OCI-LY1 (cell line): ENCODE measurements around the gene CELF2.

Experiments used
- H2AFZ ChIP-seq: fragments of 200-600 bp; sonication (generic), shearing (Covaris generic); 2 replicates; pipeline ENCODE4 v1.6.0; 2014; ENCODE audit warnings: antibody characterized with exemption, mild to moderate bottlenecking, low read length
- H3F3A ChIP-seq: fragments of 200-600 bp; sonication (generic), shearing (Covaris generic); 2 replicates; pipeline ENCODE4 v1.6.0; 2014; ENCODE audit warnings: mild to moderate bottlenecking, antibody characterized with exemption, low read length, moderate library complexity; ENCODE audit not compliant: insufficient read depth
- H3K27ac ChIP-seq: fragments of 200-600 bp; sonication (generic); 2 replicates; pipeline ENCODE4 v1.5.1; 2014; ENCODE audit warnings: low read length, mixed run types, mild to moderate bottlenecking, low read depth; ENCODE audit not compliant: poor library complexity, severe bottlenecking
- H3K27me3 ChIP-seq: fragments of 200-600 bp; sonication (generic); 2 replicates; pipeline ENCODE4 v1.6.0; 2014; ENCODE audit warnings: antibody characterized with exemption, mild to moderate bottlenecking, low read length, moderate library complexity; ENCODE audit not compliant: insufficient read depth
- H3K36me3 ChIP-seq: fragments of 200-600 bp; sonication (generic); 2 replicates; pipeline ENCODE4 v1.6.1; 2014; ENCODE audit warnings: mild to moderate bottlenecking, antibody characterized with exemption, low read length, moderate library complexity, mixed read lengths; ENCODE audit not compliant: insufficient read depth
- H3K4me1 ChIP-seq: fragments of 200-600 bp; sonication (generic); 2 replicates; pipeline ENCODE4 v1.5.1; 2014; ENCODE audit warnings: mild to moderate bottlenecking, low read length, moderate library complexity; ENCODE audit not compliant: insufficient read depth, severe bottlenecking
- H3K4me2 ChIP-seq: fragments of 200-600 bp; sonication (generic), shearing (Covaris generic); 2 replicates; pipeline ENCODE4 v1.6.1; 2014; ENCODE audit warnings: low read length
- H3K4me3 ChIP-seq: fragments of 200-600 bp; sonication (generic); 2 replicates; pipeline ENCODE4 v1.5.1; 2014; ENCODE audit warnings: low read length, low read depth, mild to moderate bottlenecking, mixed read lengths; ENCODE audit not compliant: poor library complexity, severe bottlenecking
- H3K79me2 ChIP-seq: fragments of 200-600 bp; shearing (Covaris generic); 2 replicates; pipeline ENCODE4 v1.6.1; 2016; ENCODE audit warnings: mixed run types, low read length, mixed read lengths; ENCODE audit not compliant: insufficient read depth
- H3K9ac ChIP-seq: fragments of 200-600 bp; sonication (generic), shearing (Covaris generic); 2 replicates; pipeline ENCODE4 v1.6.1; 2014; ENCODE audit warnings: mild to moderate bottlenecking, low read length, mixed read lengths
- H3K9me2 ChIP-seq: fragments of 200-600 bp; sonication (generic), shearing (Covaris generic); 2 replicates; pipeline ENCODE4 v1.6.1; 2014; ENCODE audit warnings: low read depth, mild to moderate bottlenecking, low read length, mixed read lengths
- H3K9me3 ChIP-seq: fragments of 200-600 bp; shearing (Covaris generic); 2 replicates; pipeline ENCODE4 v1.6.1; 2014; ENCODE audit warnings: low read length, mixed read lengths
- H4K20me1 ChIP-seq: fragments of 200-600 bp; sonication (generic), shearing (Covaris generic); 2 replicates; pipeline ENCODE4 v1.6.0; 2016; ENCODE audit warnings: mild to moderate bottlenecking, low read length; ENCODE audit not compliant: insufficient read depth
- EZH2 ChIP-seq: fragments of 200-600 bp; sonication (generic), shearing (Covaris generic); IDR thresholded peaks from 2 replicates; pipeline ENCODE4 v1.8.0; 2017; ENCODE audit warnings: borderline replicate concordance, mixed run types, mild to moderate bottlenecking, antibody characterized with exemption, low read length, moderate library complexity, mixed read lengths
- TF ChIP-seq, protein P1 (sequence below): fragments of 200-600 bp; sonication (generic), shearing (Covaris generic); IDR thresholded peaks from 2 replicates; pipeline ENCODE4 v1.5.1; 2017; ENCODE audit warnings: mild to moderate bottlenecking, antibody characterized with exemption, low read length, moderate library complexity, mixed read lengths

Gene CELF2

DNA sequence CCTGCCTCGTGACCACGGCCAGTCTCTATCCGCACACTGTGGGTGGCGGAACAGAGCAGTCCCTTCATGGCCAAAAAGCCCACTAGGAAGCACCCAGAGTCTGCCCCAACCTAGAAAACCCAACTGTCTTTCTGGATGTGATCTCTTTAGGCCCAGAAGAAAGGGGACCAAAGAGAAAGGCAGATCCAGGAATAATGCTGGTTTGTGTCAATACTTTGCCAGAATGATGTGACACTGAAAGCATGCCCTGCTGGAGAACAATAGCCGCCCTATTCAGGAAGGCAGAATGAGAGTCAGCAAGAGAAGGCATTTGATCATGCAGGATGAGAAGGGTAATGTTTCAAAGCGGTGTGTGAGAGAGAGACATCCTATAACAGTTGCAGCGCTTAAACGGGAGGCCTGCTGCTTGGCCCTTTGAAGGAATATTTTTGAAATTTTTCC is 319.1 kb downstream of the CELF2 start:
- Histone ChIP-seq H3K79me2 (no peaks in the 10 kb centered on the region), H3K27me3 (no peaks in the 10 kb centered on the region), H3F3A (no peaks in the 10 kb centered on the region), H4K20me1 (no peaks in the 10 kb centered on the region), H2AFZ (no peak overlapping the region), H3K9ac (no peak overlapping the region), H3K27ac (no peak overlapping the region), H3K4me3 (no peak overlapping the region), H3K4me2 (no peak overlapping the region), H3K9me2 (no peaks in the 10 kb centered on the region), H3K36me3 (no peaks in the 10 kb centered on the region), H3K9me3 (no peaks in the 10 kb centered on the region), H3K4me1 (no peaks in the 10 kb centered on the region)
- TF ChIP-seq EZH2 = no peak
- TF ChIP-seq, protein P1, sequence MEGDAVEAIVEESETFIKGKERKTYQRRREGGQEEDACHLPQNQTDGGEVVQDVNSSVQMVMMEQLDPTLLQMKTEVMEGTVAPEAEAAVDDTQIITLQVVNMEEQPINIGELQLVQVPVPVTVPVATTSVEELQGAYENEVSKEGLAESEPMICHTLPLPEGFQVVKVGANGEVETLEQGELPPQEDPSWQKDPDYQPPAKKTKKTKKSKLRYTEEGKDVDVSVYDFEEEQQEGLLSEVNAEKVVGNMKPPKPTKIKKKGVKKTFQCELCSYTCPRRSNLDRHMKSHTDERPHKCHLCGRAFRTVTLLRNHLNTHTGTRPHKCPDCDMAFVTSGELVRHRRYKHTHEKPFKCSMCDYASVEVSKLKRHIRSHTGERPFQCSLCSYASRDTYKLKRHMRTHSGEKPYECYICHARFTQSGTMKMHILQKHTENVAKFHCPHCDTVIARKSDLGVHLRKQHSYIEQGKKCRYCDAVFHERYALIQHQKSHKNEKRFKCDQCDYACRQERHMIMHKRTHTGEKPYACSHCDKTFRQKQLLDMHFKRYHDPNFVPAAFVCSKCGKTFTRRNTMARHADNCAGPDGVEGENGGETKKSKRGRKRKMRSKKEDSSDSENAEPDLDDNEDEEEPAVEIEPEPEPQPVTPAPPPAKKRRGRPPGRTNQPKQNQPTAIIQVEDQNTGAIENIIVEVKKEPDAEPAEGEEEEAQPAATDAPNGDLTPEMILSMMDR = no peak

DNA sequence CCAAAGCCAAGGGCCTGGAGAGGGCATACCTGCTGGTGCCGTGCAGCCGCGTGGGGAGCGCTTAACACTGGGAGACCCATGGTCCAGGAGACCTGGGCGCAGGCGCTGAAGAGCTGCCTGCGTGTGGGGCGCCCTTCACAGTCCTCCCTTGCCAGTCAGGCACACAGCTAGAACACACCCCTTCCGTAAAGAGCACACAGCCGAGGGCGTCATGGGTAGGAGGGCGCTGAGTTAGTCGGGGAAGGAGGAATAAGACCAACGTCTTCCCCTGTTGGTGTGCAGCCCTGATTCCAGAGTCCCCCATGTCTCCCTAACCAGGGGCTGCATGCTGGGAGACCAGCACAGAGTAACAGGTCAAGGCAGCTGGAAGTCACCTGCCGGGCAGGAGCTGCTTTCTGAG is 319.8 kb downstream of the CELF2 start:
- Histone ChIP-seq H4K20me1 (no peaks in the 10 kb centered on the region), H2AFZ (no peak overlapping the region), H3F3A (no peaks in the 10 kb centered on the region), H3K9ac (no peak overlapping the region), H3K27me3 (no peaks in the 10 kb centered on the region), H3K27ac (no peak overlapping the region), H3K9me2 (no peaks in the 10 kb centered on the region), H3K9me3 (no peaks in the 10 kb centered on the region), H3K79me2 (no peaks in the 10 kb centered on the region), H3K4me1 (no peaks in the 10 kb centered on the region), H3K4me2 (no peak overlapping the region), H3K4me3 (no peak overlapping the region), H3K36me3 (no peaks in the 10 kb centered on the region)
- TF ChIP-seq, protein P1 = no peak
- no peak for TF ChIP-seq EZH2

DNA sequence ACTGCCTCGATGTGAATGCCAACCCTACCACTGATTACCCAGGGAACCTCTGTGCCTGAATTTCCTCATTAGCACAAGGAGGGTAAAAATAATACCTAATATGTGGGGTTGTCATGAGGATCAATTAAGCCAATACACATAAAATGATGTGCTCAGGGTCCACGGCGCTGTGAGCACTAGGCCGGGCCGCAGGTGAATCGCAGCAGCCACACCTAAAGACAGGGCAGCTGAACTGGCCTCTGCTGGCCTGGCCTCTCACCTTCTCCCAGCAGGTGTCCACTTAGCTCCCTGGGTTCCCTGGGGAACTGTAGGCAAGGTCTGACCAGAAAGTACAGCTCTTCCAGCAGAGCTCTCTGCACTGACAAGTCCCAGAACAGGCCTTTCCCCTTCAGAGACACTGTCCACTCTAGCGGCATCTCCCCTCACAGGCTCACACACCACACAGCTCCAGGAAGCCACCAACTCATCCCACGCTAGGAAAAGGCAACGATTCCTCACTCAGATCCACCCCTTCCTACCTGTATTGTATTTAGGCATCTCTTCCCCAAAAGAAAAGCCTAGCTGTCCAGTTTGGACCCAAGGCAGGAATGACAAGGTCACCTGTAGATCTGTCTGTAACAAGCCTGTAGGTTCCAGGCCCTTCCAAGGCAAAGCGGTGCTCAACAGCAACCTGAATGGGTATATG is 320.6 kb downstream of the CELF2 start:
- H3K36me3 ChIP-seq = no peaks in the 10 kb centered on the region
- H3K27ac ChIP-seq = no peak overlapping the region
- H4K20me1 ChIP-seq = no peaks in the 10 kb centered on the region
- no peaks in the 10 kb centered on the region for H3K4me1 ChIP-seq
- TF ChIP-seq EZH2 = no peak
- TF ChIP-seq, protein P1 = no peak
- no peak overlapping the region for H2AFZ ChIP-seq
- H3K4me3 ChIP-seq = no peak overlapping the region
- no peaks in the 10 kb centered on the region for H3K79me2 ChIP-seq
- H3K9ac ChIP-seq = no peak overlapping the region
- no peaks in the 10 kb centered on the region for H3F3A ChIP-seq
- no peaks in the 10 kb centered on the region for H3K9me3 ChIP-seq
- no peak overlapping the region for H3K4me2 ChIP-seq
- H3K9me2 ChIP-seq = no peaks in the 10 kb centered on the region
- no peaks in the 10 kb centered on the region for H3K27me3 ChIP-seq
